ENCODE results near the gene C16orf96.
"Not testable (repeated sequence)": the region's sequence is repeated elsewhere in the genome, so short reads cannot be mapped to it uniquely, and the experiment has no call there.

C16orf96 gene

GRCh38 chr16:4566144-4566543 lies 10.0 kb downstream of the C16orf96 start:
- DNase-seq (ENCODE audit: low read depth), result no peak

GRCh38 chr16:4570086-4570485 lies 13.9 kb downstream of the C16orf96 start:
- no peak for DNase-seq (ENCODE audit: low read depth)

GRCh38 chr16:4570688-4571321 lies 14.7 kb downstream of the C16orf96 start:
- DNase-seq (ENCODE audit: low read depth), result no peak

GRCh38 chr16:4572715-4573114 lies 16.6 kb downstream of the C16orf96 start:
- DNase-seq (ENCODE audit: low read depth), result no peak

GRCh38 chr16:4573926-4574325 lies 17.8 kb downstream of the C16orf96 start:
- not testable (repeated sequence) for DNase-seq (ENCODE audit: low read depth)

GRCh38 chr16:4574919-4575705 lies 19.0 kb downstream of the C16orf96 start:
- no peak for DNase-seq (ENCODE audit: low read depth)

GRCh38 chr16:4576008-4576407 lies 19.9 kb downstream of the C16orf96 start:
- no peak for DNase-seq (ENCODE audit: low read depth)

GRCh38 chr16:4578961-4579530 lies 22.9 kb downstream of the C16orf96 start:
- DNase-seq (ENCODE audit: low read depth), result no peak

GRCh38 chr16:4580250-4580649 lies 24.1 kb downstream of the C16orf96 start:
- no peak for DNase-seq (ENCODE audit: low read depth)

- no peak for DNase-seq (ENCODE audit: low read depth)
Observed at GRCh38 chr16:4583906-4584305, 27.8 kb downstream of the C16orf96 start.

GRCh38 chr16:4586291-4586690 lies 30.2 kb downstream of the C16orf96 start:
- DNase-seq (ENCODE audit: low read depth), result no peak

- DNase-seq (ENCODE audit: low read depth), result no peak
Observed at GRCh38 chr16:4588386-4588785, 32.2 kb downstream of the C16orf96 start.

- no peak for DNase-seq (ENCODE audit: low read depth)
Observed at GRCh38 chr16:4588961-4589360, 32.8 kb downstream of the C16orf96 start.

- DNase-seq (ENCODE audit: low read depth), result no peak
Observed at GRCh38 chr16:4591191-4591590, 35.1 kb downstream of the C16orf96 start.

GRCh38 chr16:4591706-4592470 lies 35.7 kb downstream of the C16orf96 start:
- DNase-seq (ENCODE audit: low read depth), result no peak

GRCh38 chr16:4593086-4593485 lies 36.9 kb downstream of the C16orf96 start:
- no peak for DNase-seq (ENCODE audit: low read depth)

GRCh38 chr16:4594433-4595410 lies 38.6 kb downstream of the C16orf96 start:
- no peak for DNase-seq (ENCODE audit: low read depth)

GRCh38 chr16:4597174-4597573 lies 41.0 kb downstream of the C16orf96 start:
- DNase-seq (ENCODE audit: low read depth), result no peak

GRCh38 chr16:4599037-4599436 lies 42.9 kb downstream of the C16orf96 start:
- no peak for DNase-seq (ENCODE audit: low read depth)

GRCh38 chr16:4599545-4599944 lies 43.4 kb downstream of the C16orf96 start:
- no peak for DNase-seq (ENCODE audit: low read depth)
